NCI-H1105 treated with DMSO at 0.1 percent for 48 hours (cell line): ENCODE results near the gene NDP.
"Not testable (repeated sequence)": the region's sequence is repeated elsewhere in the genome, so short reads cannot be mapped to it uniquely, and the experiment has no call there.

Source experiments
- DNase-seq: peaks from one replicate; lab custom pipeline; 2025; lab: John Stamatoyannopoulos, UW

Gene NDP

DNA sequence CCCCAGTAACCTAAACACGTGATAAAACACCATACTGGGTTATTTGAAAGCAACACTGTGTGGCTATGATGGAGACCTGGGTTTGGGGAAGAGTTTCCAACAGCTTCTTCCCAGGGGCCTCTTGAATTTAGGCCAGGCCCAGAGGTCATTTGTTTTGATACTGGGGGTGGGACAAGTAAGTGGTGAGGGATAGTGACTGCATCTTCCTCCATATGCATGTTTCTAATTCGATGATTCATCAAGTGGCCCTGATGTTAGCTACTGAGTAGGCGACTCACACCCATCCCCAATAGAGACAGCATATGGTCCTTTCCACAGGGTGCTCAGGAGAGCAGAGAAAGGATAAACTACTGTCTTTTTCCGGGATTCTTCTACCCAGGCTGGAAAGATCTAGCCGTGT lies 2.7 kb downstream of the NDP start:
- no peak for DNase-seq

DNA sequence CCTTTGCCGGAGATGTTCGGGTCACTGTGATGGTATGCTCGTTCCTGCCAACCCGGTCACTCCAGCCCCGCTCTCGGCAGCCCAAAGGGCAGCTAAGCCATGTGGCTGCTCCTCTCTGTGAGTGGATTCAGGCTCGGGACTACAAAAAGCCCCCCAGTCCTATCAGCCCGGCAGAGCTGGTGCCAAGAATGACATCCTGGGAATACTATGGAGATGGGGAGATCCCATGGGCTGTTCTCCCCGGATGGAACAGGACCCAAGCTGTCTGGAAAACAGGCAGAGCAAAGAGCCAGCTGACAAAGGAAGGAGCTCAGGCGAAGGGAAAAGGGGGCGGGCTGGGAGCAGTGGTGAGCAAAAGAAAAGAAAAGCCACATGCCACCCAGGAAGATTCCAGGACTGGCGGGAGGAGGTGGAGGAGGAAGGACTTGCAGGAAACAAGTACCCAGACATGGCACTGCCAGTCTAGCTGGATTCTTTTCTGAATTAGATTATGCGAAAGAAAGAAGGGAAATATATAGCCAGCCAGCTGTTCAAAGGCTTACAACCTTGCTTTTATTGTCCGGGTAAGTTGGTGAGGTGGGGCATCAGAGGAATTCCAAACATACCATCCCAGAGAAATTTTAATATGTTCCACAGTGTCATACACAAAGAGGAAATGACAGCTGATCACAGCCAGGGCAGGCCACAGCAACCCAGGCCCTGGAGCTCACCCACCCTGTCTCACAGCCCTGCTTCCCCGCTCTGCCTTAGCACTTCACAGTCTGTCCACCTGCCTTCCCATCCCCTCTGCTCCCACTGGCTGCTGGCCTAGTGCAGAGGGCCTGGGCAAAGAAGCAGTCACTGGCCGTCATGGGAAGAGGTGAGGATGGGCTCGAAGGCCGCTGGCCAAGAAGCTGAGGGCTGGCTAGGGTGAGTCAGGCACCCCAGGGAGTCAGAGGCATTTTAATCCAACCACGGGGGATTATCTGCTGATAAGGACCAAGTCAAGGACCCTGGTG lies 3.4 kb downstream of the NDP start:
- DNase-seq, result no peak

DNA sequence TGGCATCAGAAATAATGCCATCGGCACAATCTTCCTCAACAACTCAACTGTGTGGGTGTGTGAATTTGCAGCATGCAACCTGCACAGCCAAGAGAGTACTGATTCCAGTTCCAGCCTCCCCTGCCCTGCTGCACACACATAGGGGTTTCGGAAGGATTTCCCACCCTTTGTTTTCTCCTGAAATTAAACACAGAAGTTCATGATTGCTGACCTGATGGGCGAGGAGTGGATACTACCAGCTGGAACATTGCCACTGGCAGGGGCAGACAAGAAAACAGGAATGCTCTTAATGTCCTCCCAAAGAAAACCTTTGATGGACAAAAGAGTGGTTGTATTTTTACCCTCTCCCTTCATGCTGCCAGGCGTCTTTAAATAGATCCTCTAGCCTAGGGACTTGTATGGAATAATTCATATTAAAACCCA lies 4.8 kb downstream of the NDP start:
- no peak for DNase-seq

DNA sequence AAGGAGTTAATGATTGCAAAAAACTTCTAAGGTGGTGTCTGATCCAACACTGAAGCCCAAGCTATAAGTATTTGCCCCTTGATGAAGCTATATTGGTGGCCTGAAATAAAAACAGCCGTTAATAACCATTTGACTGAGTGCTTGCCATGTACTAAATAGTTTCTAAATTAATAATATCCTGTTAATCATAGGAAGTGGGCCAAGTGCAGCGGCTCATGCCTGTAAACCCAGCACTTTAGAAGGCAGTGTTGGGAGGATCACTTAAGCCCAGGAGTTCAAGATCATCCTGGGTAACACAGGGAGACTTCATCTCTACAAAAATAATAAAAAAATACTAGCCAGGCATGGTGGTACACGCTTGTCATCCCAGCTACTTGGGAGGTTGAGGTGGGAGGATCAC lies 8.3 kb downstream of the NDP start:
- DNase-seq, result no peak

DNA sequence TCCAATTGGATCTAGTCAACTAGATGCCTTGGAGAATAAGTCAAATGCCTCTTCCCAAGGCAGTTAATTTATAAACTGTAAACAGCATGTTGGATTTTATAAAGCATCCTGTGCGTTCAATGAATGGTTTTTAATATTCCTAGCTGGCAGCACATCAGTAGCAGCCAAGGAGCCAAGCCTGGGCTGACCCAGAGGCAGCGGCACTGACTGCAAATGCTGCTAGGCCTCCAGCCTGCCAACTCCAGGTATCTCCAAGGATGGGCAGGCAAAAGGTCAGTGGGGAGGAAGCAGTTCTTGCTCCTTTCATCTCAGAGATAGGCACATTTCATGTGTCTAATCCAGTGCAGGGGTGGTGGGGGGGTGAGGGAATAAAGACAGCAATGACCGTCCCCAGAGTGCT lies 9.5 kb downstream of the NDP start:
- no peak for DNase-seq

DNA sequence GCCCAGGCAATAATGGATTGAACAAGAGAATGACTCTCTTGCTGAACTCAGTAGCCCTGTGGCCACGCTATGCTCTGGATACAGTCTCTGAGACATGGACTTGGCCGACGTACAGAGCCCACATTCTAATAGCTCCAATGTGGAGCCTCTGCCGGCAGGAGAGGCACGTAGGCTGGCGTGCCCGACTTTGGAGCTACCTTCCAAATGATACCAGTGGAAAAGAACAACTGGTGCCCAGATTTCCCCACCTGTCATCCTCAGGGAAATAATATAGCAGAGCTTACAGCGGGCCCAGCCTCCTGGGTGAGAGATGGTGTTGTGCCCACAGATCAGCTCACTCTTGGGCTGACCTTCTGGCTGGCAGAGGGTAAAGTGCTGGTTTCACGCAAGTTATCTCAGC lies 10.6 kb downstream of the NDP start:
- DNase-seq, result no peak

DNA sequence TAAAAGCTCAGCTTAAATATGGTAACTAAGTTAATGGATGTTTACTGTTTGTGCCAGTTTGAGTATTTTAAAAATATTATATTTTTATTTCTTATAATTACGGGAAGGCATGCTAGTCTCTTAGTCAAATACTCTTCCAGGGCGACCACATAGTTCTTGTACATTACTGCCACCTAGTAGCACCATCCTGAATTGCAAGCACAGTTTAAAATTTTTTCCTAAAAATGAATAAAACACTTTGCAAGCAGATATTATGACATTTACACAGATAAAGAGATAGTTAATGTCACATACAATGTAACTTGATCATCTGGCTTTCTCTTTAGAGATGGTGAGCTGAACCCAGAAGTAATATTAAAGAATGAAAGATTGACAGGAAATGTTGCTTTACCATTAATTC lies 11.5 kb downstream of the NDP start:
- no peak for DNase-seq

DNA sequence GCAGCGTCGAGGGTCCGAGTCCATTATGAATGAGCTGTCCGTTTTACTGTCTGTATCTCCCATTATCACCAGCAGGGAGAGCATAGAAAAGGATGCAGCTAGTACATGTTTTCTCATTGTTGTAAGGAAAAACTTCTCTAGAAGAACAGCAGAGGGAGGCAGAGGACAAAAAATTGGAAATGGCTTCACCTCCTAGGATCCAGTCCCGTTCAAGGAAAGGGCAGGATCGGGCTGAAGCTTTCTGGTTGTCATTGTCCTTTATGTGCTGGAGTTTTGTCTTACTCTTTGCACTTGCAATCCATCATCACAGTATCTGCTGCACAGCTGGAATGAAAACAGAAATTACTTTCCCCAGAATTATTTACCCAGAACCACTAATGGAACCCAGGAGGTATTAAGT lies 14.7 kb downstream of the NDP start:
- peak; percentile 75 for DNase-seq

DNA sequence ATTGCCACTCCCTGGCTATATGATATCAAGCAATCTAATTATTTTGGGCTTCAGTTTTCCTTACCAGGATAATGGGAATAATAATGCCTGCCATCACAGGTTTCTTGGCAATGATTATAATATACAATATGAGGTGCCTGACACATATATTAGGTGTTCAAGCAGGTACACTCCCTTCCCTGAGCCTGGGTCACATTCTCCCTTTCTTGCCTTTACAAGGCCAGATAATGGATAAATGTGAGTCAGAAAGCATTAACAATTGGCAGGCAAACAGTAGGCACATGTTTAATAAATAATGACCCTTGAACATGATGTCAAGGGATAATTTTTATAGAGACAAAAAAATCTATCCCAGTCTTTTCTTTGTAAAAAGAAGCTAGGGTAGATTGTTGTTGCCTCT lies 17.2 kb downstream of the NDP start:
- no peak for DNase-seq

DNA sequence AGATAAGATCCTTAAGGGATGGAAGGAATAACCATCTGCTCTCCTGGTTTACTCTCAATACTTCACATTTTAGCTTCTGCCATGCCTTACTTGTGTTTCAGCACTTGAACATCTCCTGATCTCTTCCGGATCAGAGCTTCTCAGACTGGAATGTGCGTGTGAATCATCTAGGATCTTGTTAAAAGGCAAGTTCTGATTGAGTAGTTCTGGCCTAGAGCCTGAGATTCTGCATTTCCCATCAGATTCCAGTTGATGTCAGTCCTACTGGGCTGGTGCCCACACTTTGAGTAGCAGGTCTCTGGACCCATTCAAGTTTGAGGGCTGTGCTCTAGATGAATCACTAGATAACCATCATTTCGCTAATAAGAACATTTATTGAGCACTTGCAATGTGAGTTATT lies 20.0 kb downstream of the NDP start:
- DNase-seq, result no peak

DNA sequence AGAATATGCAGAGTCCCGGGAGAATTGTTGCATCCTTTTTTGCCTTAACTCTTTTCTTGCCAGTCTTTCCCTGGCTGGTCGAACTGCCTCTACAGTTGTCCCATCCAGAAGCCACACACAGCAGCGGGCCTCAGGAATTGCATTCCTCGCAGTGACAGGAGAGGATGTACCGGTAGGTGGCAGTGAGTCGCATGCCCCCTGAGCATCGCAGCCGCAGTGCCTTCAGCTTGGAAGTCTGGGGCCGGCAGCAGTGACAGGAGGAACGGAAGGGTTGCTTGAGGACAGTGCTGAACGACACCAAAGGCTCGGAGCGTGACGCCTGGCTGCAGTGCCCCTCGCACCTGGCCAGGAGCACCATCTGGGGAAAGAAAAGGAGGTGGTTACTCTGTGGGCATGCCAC lies 23.5 kb downstream of the NDP start:
- peak; percentile 12 for DNase-seq

DNA sequence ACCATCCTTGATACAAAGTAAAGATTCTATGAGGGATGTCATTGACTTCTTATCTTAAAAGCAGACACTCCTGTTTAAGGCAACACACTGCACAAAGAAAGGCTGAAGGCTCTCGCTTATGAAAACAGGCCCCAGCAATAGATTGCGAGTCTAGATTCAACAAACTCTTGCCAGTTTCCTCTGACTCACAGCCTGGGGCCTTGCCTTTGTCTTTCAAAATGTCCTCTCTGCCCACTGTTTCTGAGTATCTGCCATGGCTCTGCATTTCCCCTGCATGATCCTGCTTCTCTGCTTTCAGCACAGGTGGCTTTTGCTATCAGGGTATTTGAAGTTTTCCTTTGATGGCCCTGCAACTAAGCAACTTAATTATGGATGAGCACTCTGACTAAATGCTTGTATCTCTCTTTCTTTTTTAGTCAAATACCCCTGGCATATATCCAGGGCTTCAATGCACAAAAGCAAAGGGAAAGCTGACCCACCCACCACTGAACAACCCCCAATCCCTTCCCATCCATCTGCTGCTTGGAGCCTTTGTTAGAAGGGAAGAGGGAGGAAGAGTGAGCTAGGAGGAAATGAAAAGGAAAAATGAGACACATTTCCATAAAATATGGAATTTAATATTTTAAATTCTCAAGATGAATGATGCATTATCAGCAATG lies 32.2 kb downstream of the NDP start:
- DNase-seq, result peak; percentile 13

DNA sequence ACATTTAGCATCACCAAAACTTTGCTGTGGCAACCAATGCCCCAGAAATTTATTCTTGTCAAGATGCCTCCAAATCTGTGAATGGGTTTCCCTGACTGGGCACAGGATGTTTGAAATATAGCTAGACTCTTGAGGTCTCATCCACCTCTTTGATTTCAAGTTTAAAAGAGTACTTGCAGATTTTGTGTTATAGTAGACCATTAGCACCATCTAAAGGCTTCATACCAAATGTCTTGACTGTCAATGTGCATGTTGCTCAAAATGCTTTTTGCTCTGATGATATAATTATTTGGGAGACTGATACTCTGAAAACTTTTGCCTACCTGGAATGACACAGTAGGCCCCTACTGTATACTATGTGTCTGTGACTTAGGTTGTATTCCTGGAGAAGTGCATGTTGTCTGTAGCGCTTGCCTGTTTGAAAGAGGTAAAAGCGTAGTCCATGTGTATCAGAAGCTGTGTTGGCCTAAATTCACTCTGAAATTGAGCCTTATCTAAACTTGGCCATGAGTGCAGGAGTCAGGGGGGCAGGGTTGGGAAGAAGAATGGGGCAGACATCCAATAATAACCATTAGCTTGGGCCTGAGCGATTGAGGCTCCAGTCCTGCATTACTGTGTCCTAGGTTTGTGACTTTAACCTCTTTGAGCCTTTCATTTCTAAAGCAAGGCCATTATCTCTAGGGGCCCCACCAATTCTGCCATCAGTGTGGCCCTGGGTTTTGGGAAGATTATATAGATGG lies 33.8 kb downstream of the NDP start:
- DNase-seq, result no peak

DNA sequence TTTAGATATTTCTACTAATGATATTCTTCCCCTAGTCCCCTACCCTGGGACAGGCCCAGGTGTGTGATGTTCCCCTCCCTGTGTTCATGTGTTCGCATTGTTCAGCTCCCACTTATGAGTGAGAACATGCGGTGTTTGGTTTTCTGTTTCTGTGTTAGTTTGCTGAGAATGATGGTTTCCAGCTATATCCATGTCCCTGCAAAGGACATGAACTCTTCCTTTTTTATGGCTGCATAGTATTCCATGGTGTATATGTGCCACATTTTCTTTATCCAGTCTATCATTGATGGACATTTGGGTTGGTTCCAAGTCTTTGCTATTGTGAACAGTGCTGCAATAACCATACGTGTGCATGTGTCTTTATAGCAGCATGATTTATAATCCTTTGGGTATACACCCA lies 51.2 kb downstream of the NDP start:
- not testable (repeated sequence) for DNase-seq

DNA sequence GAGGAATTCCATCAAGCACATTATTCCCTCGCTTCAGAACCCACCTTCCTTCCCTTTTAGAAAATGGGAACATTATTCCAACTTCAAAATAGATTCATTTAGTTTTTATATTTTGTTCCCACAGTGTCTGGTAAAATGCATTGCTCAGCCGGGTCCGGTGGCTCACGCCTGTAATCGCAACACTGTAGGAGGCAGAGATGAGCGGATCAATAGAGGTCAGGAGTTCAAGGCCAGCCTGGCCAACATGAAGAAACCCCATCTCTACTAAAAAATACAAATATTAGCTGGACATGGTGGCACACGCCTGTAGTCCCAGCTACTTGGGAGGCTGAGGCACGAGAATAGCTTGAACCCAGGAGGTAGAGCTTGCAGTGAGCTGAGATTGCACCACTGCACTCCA lies 62.4 kb downstream of the NDP start:
- not testable (repeated sequence) for DNase-seq

DNA sequence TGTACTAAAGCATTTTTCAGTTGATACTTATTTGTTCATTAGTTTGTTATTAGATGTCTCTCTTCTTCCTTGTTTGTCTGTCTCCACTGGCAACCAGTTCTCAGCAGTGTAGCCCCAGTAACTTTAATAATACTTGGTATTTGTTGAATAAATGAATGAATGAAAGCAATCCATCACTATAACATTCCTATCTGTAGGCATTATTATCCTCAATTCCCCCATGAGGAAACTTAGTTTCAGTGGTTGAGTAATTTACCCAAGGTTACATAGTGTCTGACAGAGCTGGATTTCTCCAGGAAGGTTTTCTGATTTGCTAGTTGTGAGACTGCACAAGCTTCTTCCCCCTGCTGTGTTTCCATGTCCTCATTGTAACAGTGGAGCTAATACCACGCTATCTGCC lies 63.2 kb downstream of the NDP start:
- no peak for DNase-seq

DNA sequence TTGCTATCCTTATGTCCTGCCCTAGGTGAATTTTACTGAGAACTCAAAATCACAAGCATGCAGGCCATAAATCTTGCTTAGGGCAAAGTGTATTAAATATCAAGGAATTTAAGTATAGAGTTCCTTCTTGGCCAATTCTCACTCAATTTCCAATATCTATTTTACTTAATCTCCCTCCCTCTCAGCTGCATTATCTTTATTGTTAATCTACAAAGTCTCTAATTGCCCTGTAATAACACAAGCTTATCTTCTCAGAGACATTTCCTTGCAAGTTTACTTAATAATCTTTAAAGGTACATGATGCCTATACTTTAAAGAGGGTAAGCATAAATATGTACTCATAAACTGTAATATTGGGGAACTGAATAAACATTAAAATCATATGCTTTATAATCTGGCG lies 64.0 kb downstream of the NDP start:
- DNase-seq, result no peak

DNA sequence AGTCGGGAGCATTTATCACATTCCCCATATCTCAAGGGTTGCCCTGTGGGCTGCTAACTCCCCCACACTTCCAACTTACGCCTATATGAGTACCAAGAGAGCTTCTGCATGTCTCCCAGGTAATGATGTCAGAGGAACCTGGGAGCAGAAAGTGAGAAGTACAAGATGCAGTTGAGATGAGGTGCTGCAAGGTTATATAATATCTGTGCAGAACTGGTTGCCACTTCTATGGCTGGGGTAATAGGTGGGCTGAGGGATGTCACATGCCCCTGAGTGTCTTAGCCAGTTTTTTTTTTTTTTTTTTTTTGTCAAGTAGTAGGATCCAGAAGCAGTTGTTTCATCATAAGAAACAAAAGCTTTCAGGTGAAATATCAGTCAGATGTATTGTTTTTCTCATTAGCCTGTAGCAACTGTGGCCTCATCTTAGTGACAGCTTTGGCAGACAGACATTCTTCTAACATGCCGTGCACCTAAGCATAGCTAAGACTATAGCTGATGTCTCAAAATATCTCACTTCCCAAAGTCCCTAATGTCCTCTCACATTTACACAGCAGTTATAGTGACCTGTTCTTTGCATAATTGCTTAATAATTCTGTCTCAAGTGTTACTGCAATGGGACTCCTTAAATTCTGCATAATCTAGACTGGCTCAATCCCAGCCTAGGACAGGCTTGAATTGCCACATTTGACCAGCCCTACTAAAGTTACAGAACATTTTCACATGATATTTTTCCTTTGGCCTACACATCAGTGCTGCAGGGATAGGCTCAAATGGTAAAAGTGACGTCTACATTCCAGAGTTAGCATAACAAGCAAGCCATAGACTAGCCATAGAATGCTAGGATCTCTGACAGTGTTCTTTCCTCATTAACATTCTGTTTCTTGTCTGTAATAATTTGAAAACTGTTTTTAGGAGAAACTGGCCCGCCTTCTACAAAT lies 73.0 kb downstream of the NDP start:
- no peak for DNase-seq
